Lung (tissue), 12 donors: ENCODE data around the gene FUT7. TPM values are rescaled to one million over a fixed set of nuclear protein-coding genes. Genes with fewer than 3 reads are reported as not detected.

Source experiments
- ATAC-seq: fragments of 200-7000 bp; cut with Tn5 transposase; one replicate; pipeline ENCODE4 v1.9.1; 2020; ENCODE audit warnings: moderate number of reproducible peaks; ENCODE audit not compliant: insufficient read depth, low FRiP score
- DNase-seq, 3 donors: peaks; one replicate each; pipeline ENCODE4 v3.0.0-alpha.2; 2013 to 2017
- H3K27ac ChIP-seq, 2 donors: one replicate each; pipeline ENCODE4 v1.5.1; 2013; ENCODE audit warnings: mild to moderate bottlenecking in 2 of 2, moderate library complexity in 2 of 2, control low read depth in 1 of 2, inconsistent platforms in 1 of 2, low read depth in 1 of 2, low read length in 1 of 2
- H3K27me3 ChIP-seq, 3 donors: one replicate each; pipeline ENCODE4 v1.5.1; 2013; ENCODE audit warnings: low read length in 2 of 3; ENCODE audit not compliant: control insufficient read depth in 3 of 3, insufficient read depth in 3 of 3
- H3K36me3 ChIP-seq, 4 donors: one replicate each; pipeline ENCODE4 v1.5.1; 2013; ENCODE audit warnings: low read length in 4 of 4, mild to moderate bottlenecking in 1 of 4, moderate library complexity in 1 of 4; ENCODE audit not compliant: control insufficient read depth in 4 of 4, insufficient read depth in 4 of 4
- H3K4me1 ChIP-seq, 5 donors: one replicate each; pipeline ENCODE4 v1.5.1; 2013; ENCODE audit warnings: low read length in 5 of 5, mild to moderate bottlenecking in 2 of 5, moderate library complexity in 1 of 5; ENCODE audit not compliant: control insufficient read depth in 5 of 5, insufficient read depth in 5 of 5
- H3K4me3 ChIP-seq: one replicate; pipeline ENCODE4 v1.5.1; 2013; ENCODE audit warnings: mild to moderate bottlenecking, control low read depth, moderate library complexity
- H3K9ac ChIP-seq, 2 donors: one replicate each; pipeline ENCODE4 v1.5.1; 2013; ENCODE audit warnings: low read length in 2 of 2, control low read depth in 1 of 2; ENCODE audit not compliant: insufficient read depth in 1 of 2
- H3K9me3 ChIP-seq, 4 donors: one replicate each; pipeline ENCODE4 v1.5.1; 2013; ENCODE audit warnings: low read length in 3 of 4, mild to moderate bottlenecking in 1 of 4, moderate library complexity in 1 of 4; ENCODE audit not compliant: control insufficient read depth in 4 of 4, insufficient read depth in 3 of 4
- CTCF ChIP-seq: IDR thresholded peaks from 2 replicates; pipeline ENCODE4 v1.5.1; 2012; ENCODE audit warnings: mild to moderate bottlenecking; ENCODE audit errors: control extremely low read depth, extremely low read depth
- WGBS, 2 donors: extraction: QIAGEN DNeasy Blood & Tissue Kit; methylation state at CpG; one replicate each; pipeline ENCODE4 v1.1.7; 2013; 5-methylcytosine and 5-hydroxymethylcytosine counted together
- polyA plus RNA-seq, 2 donors: library from polyadenylated mRNA; stranded (reverse); fragments of 200-250 nt; gene quantifications; one replicate each; pipeline ENCODE4 v1.2.1, GENCODE V29; 2013
- total RNA-seq, 2 donors: library from RNA; depleted of rRNA in 1 of 2; stranded (reverse); fragments of >200 nt in 1 of 2; gene quantifications; one replicate each; pipeline ENCODE4 v1.2.1, GENCODE V29; 2014 to 2021
- donor health status: control.
- donor health status: control.
- donor health status: Bipolar disorder and iron deficiency.
- donor health status: healthy.
- donor health status: DM: yes; HTN: yes; CAD: no.

FUT7 gene
- total and polyA plus RNA-seq, 4 donors = 0.37 to 5.5 (median 0.73) TPM

GRCh38 chr9:137053944-137054931, 22.4 kb upstream of the FUT7 start, which contains the start of gene ENTPD2:
Gene ENTPD2, minus strand, starts transcription at chr9:137054061. Its CDS starts 64 bp downstream, at chr9:137053997.
- Histone ChIP-seq H3K27me3 (peaks cover 0 to 21% (median 4%) of the 10 kb centered on the region in 3 donors), H3K9ac (no peak within 1 kb of the TSS), H3K36me3 (no peaks in the 10 kb centered on the region), H3K27ac (no peak within 1 kb of the TSS), H3K4me3 (peak within 1 kb of the TSS; percentile 13), H3K9me3 (peaks cover 0 to under 1% (median 0%) of the 10 kb centered on the region in 4 donors), H3K4me1 (peaks cover 0 to 39% (median 12%) of the 10 kb centered on the region in 5 donors)
- no peak for DNase-seq
- peak; percentile 68 for ATAC-seq
- WGBS, 2 donors = 23 to 29% methylated on average over 60 to 90 of the region's 90 CpGs
- no peak for TF ChIP-seq CTCF

- DNase-seq (no peak), ATAC-seq (no peak)
- Histone ChIP-seq H3K9me3 (peaks cover 0 to 3% (median 0%) of the 10 kb centered on the region in 4 donors), H3K9ac (no peak overlapping the region), H3K27ac (no peak overlapping the region), H3K27me3 (peaks cover 3 to 27% (median 4%) of the 10 kb centered on the region in 3 donors), H3K4me1 (peaks cover 0 to 39% (median 12%) of the 10 kb centered on the region in 5 donors), H3K36me3 (no peaks in the 10 kb centered on the region), H3K4me3 (peak overlapping the region; percentile 13)
- 13% methylated on average over 59 to 71 of the region's 71 CpGs for WGBS, 2 donors
- no peak for TF ChIP-seq CTCF
These were observed 21.4 kb upstream of the FUT7 start for GRCh38 chr9:137052998-137053943.

- Histone ChIP-seq H3K4me1 (peaks cover 0 to 38% (median 12%) of the 10 kb centered on the region in 5 donors), H3K9ac (no peak overlapping the region)
- WGBS, 2 donors = 77 to 90% methylated on average over 8 of the region's 8 CpGs
These were observed 20.4 kb upstream of the FUT7 start for GRCh38 chr9:137052293-137052692.

More at GRCh38 chr9:137052293-137052692, 20.4 kb upstream of the FUT7 start:
- ATAC-seq (no peak), DNase-seq (no peak)
- Histone ChIP-seq H3K9me3 (peaks cover 0 to 3% (median 0%) of the 10 kb centered on the region in 4 donors), H3K36me3 (no peaks in the 10 kb centered on the region), H3K4me3 (no peak overlapping the region), H3K27ac (no peak overlapping the region), H3K27me3 (peaks cover 7 to 32% (median 12%) of the 10 kb centered on the region in 3 donors)
- no peak for TF ChIP-seq CTCF
